ENCODE data around the gene HBG1.

GRCh38 chr11:5228124-5228523 is 21.5 kb downstream of the HBG1 start:
- TF ChIP-seq YY1 (IDR thresholded peaks at IDR 0.05; ENCODE audit: low read depth) (no peak), EP300 (IDR thresholded peaks at IDR 0.05; ENCODE audit: borderline replicate concordance) (no peak), RAD21 (IDR thresholded peaks at IDR 0.05; ENCODE audit: low read depth) (no peak), TEAD4 (IDR thresholded peaks at IDR 0.05) (no peak), TAF1 (IDR thresholded peaks at IDR 0.05; ENCODE audit: low read depth) (no peak), MAX (IDR thresholded peaks at IDR 0.05) (no peak), ZBTB7A (IDR thresholded peaks at IDR 0.05; ENCODE audit: low read depth) (no peak), FOXM1 (IDR thresholded peaks at IDR 0.05; ENCODE audit: borderline replicate concordance, low read depth) (no peak), REST (IDR thresholded peaks at IDR 0.05; ENCODE audit: low read depth) (no peak)
